Anterior cingulate cortex (tissue), 58 donors: ENCODE measurements around the gene TNNT3.
A peak's percentile ranks its signal among the peaks of the same experiment; 100 is the strongest.
"Not testable (repeated sequence)": the region's sequence is repeated elsewhere in the genome, so short reads cannot be mapped to it uniquely, and the experiment has no call there.

Experiments used
- DNase-seq, 58 donors: peaks; one replicate each; lab custom pipeline; 2025; lab: John Stamatoyannopoulos, UW

The TNNT3 gene

GRCh38 chr11:1880746-1881441, 38.6 kb upstream of the TNNT3 start:
- no peak for DNase-seq

GRCh38 chr11:1881442-1882264, 37.9 kb upstream of the TNNT3 start:
- no peak for DNase-seq

- DNase-seq, result peak in 47 of 58 donors; percentile 10 to 81 (median 46)
Measured at GRCh38 chr11:1882265-1883238, 37.0 kb upstream of the TNNT3 start.

- no peak for DNase-seq
Measured at GRCh38 chr11:1883346-1884302, 35.9 kb upstream of the TNNT3 start.

- no peak for DNase-seq
Measured at GRCh38 chr11:1884303-1884700, 35.2 kb upstream of the TNNT3 start.

- DNase-seq, result not testable (repeated sequence)
Measured at GRCh38 chr11:1886551-1886950, 33.0 kb upstream of the TNNT3 start.

- DNase-seq, result no peak
Measured at GRCh38 chr11:1887451-1888346, 31.8 kb upstream of the TNNT3 start.

GRCh38 chr11:1888347-1888753, 31.2 kb upstream of the TNNT3 start:
- no peak for DNase-seq

GRCh38 chr11:1888811-1889210, 30.7 kb upstream of the TNNT3 start:
- DNase-seq, result no peak

GRCh38 chr11:1889224-1889930, 30.1 kb upstream of the TNNT3 start:
- DNase-seq, result no peak

- no peak for DNase-seq
Measured at GRCh38 chr11:1889941-1890855, 29.3 kb upstream of the TNNT3 start.

- DNase-seq, result no peak
Measured at GRCh38 chr11:1890856-1891830, 28.4 kb upstream of the TNNT3 start.

GRCh38 chr11:1891831-1892115, 27.7 kb upstream of the TNNT3 start, which contains the start of gene PRR33:
Gene PRR33 (minus strand): TSS chr11:1891895. CDS start chr11:1890584, 1,311 bp downstream.
- DNase-seq, result no peak

- no peak for DNase-seq
Measured at GRCh38 chr11:1892116-1892515, 27.4 kb upstream of the TNNT3 start.

GRCh38 chr11:1892558-1892957, 26.9 kb upstream of the TNNT3 start:
- DNase-seq, result no peak
